Breast epithelium (tissue), 4 donors: ENCODE results near the gene LRRC52. TPM values are rescaled to one million over a fixed set of nuclear protein-coding genes. Genes with fewer than 3 reads are reported as not detected.

ENCODE experiments used
- DNase-seq, 2 donors: peaks; one replicate each; pipeline ENCODE4 v3.0.0-alpha.2; 2019; ENCODE audit warnings: low spot score in 2 of 2
- H3K27ac ChIP-seq, 2 donors: fragments of 200-600 bp; sonication (generic) in 1 of 2; one replicate each; pipeline ENCODE4 v1.5.1; 2016 to 2019; ENCODE audit warnings: mild to moderate bottlenecking in 1 of 2
- H3K27me3 ChIP-seq, 2 donors: fragments of 200-600 bp; sonication (generic) in 1 of 2; one replicate each; pipeline versions ENCODE4 v1.5.1 to v1.6.0; 2017 to 2019; ENCODE audit warnings: control low read depth in 1 of 2, mild to moderate bottlenecking in 1 of 2
- H3K36me3 ChIP-seq: fragments of 200-600 bp; one replicate; pipeline ENCODE4 v1.5.1; 2019
- H3K4me1 ChIP-seq, 2 donors: fragments of 200-600 bp; sonication (generic); one replicate each; pipeline ENCODE4 v1.5.1; 2016 to 2019; ENCODE audit warnings: control low read depth in 1 of 2
- H3K4me3 ChIP-seq, 3 donors: fragments of 200-600 bp; sonication (generic); 1 replicate in 2 of 3; 2 replicates in 1 of 3; pipeline ENCODE4 v1.5.1; 2016 to 2019; ENCODE audit warnings: mild to moderate bottlenecking in 3 of 3, moderate library complexity in 2 of 3
- H3K9me3 ChIP-seq, 2 donors: fragments of 200-600 bp; sonication (generic) in 1 of 2; one replicate each; pipeline ENCODE4 v1.5.1; 2016 to 2019; ENCODE audit warnings: control low read depth in 1 of 2
- POLR2A ChIP-seq: fragments of 450-650 bp; IDR thresholded peaks from one replicate; pipeline ENCODE4 v1.6.1; 2016; ENCODE audit warnings: antibody characterized with exemption, mild to moderate bottlenecking, moderate library complexity
- POLR2AphosphoS5 ChIP-seq, 3 donors: sonication (generic); formaldehyde crosslinking; IDR thresholded peaks; one replicate each; pipeline ENCODE4 v1.6.1; 2017; ENCODE audit warnings: antibody characterized with exemption in 3 of 3
- intact Hi-C: fragments of 100-400 bp; cut with DNase I; formaldehyde crosslinking; loops from one replicate; pipeline ENCODE4 v1.15.1; 2023; ENCODE audit warnings: low total_unique reads
- total RNA-seq, 3 donors: library from RNA; depleted of rRNA; stranded (reverse); fragments of >200 nt; gene quantifications; one replicate each; pipeline ENCODE4 v1.1.0, GENCODE V29; 2016
- TF ChIP-seq, protein P1 (sequence below), 3 donors: fragments of 450-650 bp; IDR thresholded peaks; one replicate each; pipeline ENCODE4 v1.5.1; 2016 to 2017; ENCODE audit warnings: antibody characterized with exemption in 3 of 3, mild to moderate bottlenecking in 3 of 3, moderate library complexity in 3 of 3

Gene LRRC52
- total RNA-seq, 3 donors from 2014 or later: not detected

DNA sequence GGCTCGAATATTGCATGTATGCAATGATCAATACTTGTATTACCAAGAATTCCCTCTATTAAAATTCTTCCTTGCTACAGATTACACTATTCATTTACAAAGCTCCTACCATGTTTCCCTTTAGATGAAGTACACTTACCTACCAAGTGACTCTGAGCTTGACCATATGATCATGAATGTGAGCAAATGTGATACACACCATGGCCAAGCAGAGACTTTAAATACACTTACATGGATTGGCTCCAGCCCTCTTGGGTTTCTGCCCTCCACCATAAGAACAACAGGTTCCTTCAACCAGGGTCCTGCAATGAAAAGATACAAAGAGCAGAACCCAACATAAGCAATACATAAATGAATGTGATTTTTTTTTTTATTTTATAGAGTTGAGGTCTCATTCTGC is 30.0 kb downstream of the LRRC52 start:
- no peaks in the 10 kb centered on the region for H3K27me3 ChIP-seq
- TF ChIP-seq, protein P1, sequence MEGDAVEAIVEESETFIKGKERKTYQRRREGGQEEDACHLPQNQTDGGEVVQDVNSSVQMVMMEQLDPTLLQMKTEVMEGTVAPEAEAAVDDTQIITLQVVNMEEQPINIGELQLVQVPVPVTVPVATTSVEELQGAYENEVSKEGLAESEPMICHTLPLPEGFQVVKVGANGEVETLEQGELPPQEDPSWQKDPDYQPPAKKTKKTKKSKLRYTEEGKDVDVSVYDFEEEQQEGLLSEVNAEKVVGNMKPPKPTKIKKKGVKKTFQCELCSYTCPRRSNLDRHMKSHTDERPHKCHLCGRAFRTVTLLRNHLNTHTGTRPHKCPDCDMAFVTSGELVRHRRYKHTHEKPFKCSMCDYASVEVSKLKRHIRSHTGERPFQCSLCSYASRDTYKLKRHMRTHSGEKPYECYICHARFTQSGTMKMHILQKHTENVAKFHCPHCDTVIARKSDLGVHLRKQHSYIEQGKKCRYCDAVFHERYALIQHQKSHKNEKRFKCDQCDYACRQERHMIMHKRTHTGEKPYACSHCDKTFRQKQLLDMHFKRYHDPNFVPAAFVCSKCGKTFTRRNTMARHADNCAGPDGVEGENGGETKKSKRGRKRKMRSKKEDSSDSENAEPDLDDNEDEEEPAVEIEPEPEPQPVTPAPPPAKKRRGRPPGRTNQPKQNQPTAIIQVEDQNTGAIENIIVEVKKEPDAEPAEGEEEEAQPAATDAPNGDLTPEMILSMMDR (IDR thresholded peaks at IDR 0.05): no peak
- TF ChIP-seq POLR2A (no peak), POLR2AphosphoS5 (IDR thresholded peaks at IDR 0.05) (no peak)
- DNase-seq: no peak
- H3K27ac ChIP-seq: no peak overlapping the region
- no peak overlapping the region for H3K4me3 ChIP-seq
- H3K4me1 ChIP-seq: no peaks in the 10 kb centered on the region
- no peaks in the 10 kb centered on the region for H3K9me3 ChIP-seq
- no peaks in the 10 kb centered on the region for H3K36me3 ChIP-seq
- intact Hi-C loops: no loop called here

- H3K27ac ChIP-seq: no peak overlapping the region
- no peak overlapping the region for H3K4me3 ChIP-seq
- TF ChIP-seq POLR2AphosphoS5 (IDR thresholded peaks at IDR 0.05): no peak
- TF ChIP-seq, protein P1 (IDR thresholded peaks at IDR 0.05): no peak
- TF ChIP-seq POLR2A: no peak
- intact Hi-C loops: no loop called here
- no peaks in the 10 kb centered on the region for H3K4me1 ChIP-seq
- no peaks in the 10 kb centered on the region for H3K27me3 ChIP-seq
- no peaks in the 10 kb centered on the region for H3K9me3 ChIP-seq
- no peak for DNase-seq
- H3K36me3 ChIP-seq: no peaks in the 10 kb centered on the region
Measured at GRCh38 chr1:165574295-165574694, 30.5 kb downstream of the LRRC52 start.

DNA sequence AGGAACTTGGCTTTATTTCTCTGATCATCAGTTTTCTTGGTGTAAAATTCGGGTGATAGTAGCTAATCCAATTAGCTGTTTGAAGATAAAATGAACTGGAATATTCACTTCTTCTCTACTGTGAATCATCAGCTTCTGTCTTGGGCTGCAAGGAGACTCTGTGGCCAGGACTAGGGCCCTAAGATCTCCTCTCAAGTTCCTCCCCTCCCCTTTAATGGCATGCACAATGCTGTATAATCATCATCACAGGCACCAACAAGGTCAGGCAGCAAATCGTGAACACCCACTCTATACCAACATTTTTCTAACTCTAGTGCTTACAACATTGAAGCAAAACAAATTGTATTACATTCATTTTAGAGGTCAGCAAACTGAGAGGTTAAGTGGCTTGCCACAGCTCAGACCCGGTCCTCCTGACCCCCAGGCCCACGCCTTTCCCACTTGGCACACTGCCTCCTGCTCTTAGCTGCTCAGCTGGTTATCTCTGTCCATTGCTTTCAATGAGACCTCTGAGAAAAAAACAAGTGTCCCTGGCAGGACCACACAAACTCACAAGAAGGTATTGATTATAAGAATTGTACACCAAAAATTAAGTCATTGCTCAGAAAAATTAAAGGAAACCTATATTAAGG is 31.8 kb downstream of the LRRC52 start:
- Histone ChIP-seq H3K27ac (no peak overlapping the region), H3K9me3 (no peaks in the 10 kb centered on the region), H3K4me3 (no peak overlapping the region), H3K36me3 (no peaks in the 10 kb centered on the region), H3K27me3 (no peaks in the 10 kb centered on the region), H3K4me1 (no peaks in the 10 kb centered on the region)
- intact Hi-C loops: no loop called here
- no peak for TF ChIP-seq POLR2AphosphoS5 (IDR thresholded peaks at IDR 0.05)
- TF ChIP-seq, protein P1 (IDR thresholded peaks at IDR 0.05): no peak
- no peak for TF ChIP-seq POLR2A
- DNase-seq: no peak

- Histone ChIP-seq H3K4me3 (no peak overlapping the region), H3K27ac (no peak overlapping the region), H3K36me3 (no peaks in the 10 kb centered on the region), H3K4me1 (no peaks in the 10 kb centered on the region), H3K27me3 (no peaks in the 10 kb centered on the region), H3K9me3 (no peaks in the 10 kb centered on the region)
- no peak for TF ChIP-seq POLR2AphosphoS5 (IDR thresholded peaks at IDR 0.05)
- no peak for TF ChIP-seq POLR2A
- TF ChIP-seq, protein P1 (IDR thresholded peaks at IDR 0.05): no peak
- DNase-seq: no peak
- intact Hi-C loops: no loop called here
Measured at GRCh38 chr1:165576536-165576935, 32.7 kb downstream of the LRRC52 start.

DNA sequence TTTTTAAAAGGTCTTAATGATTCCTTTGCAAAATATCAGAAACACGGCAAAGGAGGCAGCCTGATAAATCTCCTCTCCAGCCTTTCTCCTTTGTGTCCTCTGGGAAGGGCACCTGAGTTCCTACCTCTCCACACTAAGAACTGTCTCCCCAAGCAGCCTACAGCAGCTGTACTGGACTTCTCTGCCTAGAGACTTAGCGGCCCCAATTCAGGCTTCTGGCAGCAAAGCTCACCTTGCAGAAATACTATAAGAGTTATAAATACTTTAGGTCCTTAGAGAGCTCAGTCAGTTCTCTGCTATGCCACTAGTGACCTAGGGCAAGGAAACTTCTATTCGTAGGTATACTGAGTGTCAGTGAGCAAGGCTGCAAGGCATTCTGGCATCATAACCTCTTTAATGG is 33.9 kb downstream of the LRRC52 start:
- DNase-seq: no peak
- H3K9me3 ChIP-seq: no peaks in the 10 kb centered on the region
- H3K4me3 ChIP-seq: no peak overlapping the region
- no peaks in the 10 kb centered on the region for H3K36me3 ChIP-seq
- TF ChIP-seq POLR2AphosphoS5 (IDR thresholded peaks at IDR 0.05) (no peak), POLR2A (no peak)
- TF ChIP-seq, protein P1 (IDR thresholded peaks at IDR 0.05): no peak
- H3K27ac ChIP-seq: no peak overlapping the region
- H3K4me1 ChIP-seq: no peaks in the 10 kb centered on the region
- intact Hi-C loops: no loop called here
- no peaks in the 10 kb centered on the region for H3K27me3 ChIP-seq
